Panc1 (cell line): Measurements from ENCODE around the gene NPC1L1.

Source experiments
- CTCF ChIP-seq: fragments of 450-650 bp; IDR thresholded peaks from 2 replicates; pipeline ENCODE4 v1.5.1; 2017; ENCODE audit warnings: mild to moderate bottlenecking
- POLR2AphosphoS5 ChIP-seq: IDR thresholded peaks from 2 replicates; pipeline ENCODE4 v1.6.1; 2012; ENCODE audit warnings: mild to moderate bottlenecking, low read depth, low read length, moderate library complexity
- REST ChIP-seq, 2 experiments: IDR thresholded peaks; 2 replicates each; pipeline ENCODE4 v1.6.1; 2011 to 2012; ENCODE audit warnings: low read depth in 2 of 2, control low read depth in 1 of 2, low read length in 1 of 2, mild to moderate bottlenecking in 1 of 2, moderate library complexity in 1 of 2; ENCODE audit not compliant: insufficient read depth in 1 of 2

- TF ChIP-seq CTCF, result no peak
- no peak for TF ChIP-seq POLR2AphosphoS5
- TF ChIP-seq REST (IDR thresholded peaks at IDR 0.05; ENCODE audit: insufficient read depth in 1 of 2, low read depth in 2 of 2, low read length in 1 of 2), result no peak
These were observed 51.2 kb downstream of the NPC1L1 start for GRCh38 chr7:44489955-44490350.
